Left cardiac atrium (tissue), 4 donors: ENCODE data around the gene FMC1. TPM values are rescaled to one million over a fixed set of nuclear protein-coding genes. Genes with fewer than 3 reads are reported as not detected.

Source experiments
- ATAC-seq, 2 donors: fragments of 200-7000 bp; cut with Tn5 transposase; one replicate each; pipeline ENCODE4 v1.9.1; 2020; ENCODE audit warnings: mild to moderate bottlenecking in 2 of 2, moderate library complexity in 2 of 2
- DNase-seq: peaks from one replicate; pipeline ENCODE4 v3.0.0-alpha.2; 2020
- intact Hi-C, 2 donors: fragments of 100-400 bp; cut with DNase I; formaldehyde crosslinking; loops; one replicate each; pipeline versions ENCODE4 v1.14.1 to v1.15.1; 2022 to 2023
- total RNA-seq, 2 donors: library from RNA; stranded (reverse); fragmentation: NEBNext Ultra II Directional; extraction: Animal tissue kit (Norgen Biotek cat#: 25700); gene quantifications; one replicate each; pipeline ENCODE4 v1.2.1, GENCODE V29; 2021
- donor health status: DM: no; HTN: yes; CAD: no.
- donor health status: DM: no; HTN: yes; CAD: no; lungs with severe emphysema.
- donor health status: DM: yes; HTN: yes; CAD: no.
- donor health status: Dilated cardiomyopathy.

The FMC1 gene
- total RNA-seq, 2 donors from 2014 or later, result 32.3 to 38.2 TPM

DNA sequence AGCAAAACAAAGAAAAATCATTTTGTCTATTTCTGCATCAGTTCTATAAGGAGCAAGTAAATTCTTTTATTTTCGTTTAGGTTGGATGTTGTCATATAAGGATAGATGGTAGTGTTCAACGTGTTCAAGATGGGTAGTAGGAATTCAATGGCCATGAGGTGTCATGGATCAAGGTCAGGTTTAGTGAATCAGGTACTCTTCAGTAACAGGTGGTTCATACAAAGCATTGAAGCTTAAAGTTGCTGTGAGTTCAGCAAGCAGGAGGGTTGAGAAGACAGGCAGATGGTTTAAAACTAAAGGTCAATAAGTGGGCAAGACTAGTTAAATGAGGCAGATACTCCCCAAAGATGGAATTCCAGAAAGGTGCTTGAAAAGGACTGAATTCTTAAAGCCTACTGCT lies 24.2 kb downstream of the FMC1 start:
- ATAC-seq (no peak), DNase-seq (no peak)
- intact Hi-C loops, result loop anchor here in 1 of 2 donors (10.0 kb wide), 1 partner anchor 49 kb away; no protein-coding TSS in a partner anchor

DNA sequence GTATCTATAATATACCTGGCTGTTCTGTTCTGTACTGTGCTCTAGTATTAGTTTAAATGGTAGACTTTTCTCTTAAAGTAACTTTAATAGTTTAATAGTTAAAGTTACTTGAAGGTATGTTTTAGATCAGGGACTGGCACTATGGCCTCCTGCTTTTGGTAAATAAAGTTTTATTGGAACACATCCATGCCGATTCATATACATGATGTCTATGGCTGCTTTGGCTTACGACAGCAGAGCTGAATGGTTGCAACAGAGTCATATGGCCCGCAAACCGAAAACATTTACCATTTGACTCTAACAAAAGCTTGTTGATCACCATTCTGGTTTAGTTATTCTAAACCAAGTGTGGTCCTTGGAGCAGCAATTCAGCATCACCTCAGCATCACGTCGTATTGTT lies 25.3 kb downstream of the FMC1 start:
- intact Hi-C loops, result loop anchor here in 1 of 2 donors (10.0 kb wide), 1 partner anchor 48 kb away; no protein-coding TSS in a partner anchor
- ATAC-seq (no peak), DNase-seq (no peak)

DNA sequence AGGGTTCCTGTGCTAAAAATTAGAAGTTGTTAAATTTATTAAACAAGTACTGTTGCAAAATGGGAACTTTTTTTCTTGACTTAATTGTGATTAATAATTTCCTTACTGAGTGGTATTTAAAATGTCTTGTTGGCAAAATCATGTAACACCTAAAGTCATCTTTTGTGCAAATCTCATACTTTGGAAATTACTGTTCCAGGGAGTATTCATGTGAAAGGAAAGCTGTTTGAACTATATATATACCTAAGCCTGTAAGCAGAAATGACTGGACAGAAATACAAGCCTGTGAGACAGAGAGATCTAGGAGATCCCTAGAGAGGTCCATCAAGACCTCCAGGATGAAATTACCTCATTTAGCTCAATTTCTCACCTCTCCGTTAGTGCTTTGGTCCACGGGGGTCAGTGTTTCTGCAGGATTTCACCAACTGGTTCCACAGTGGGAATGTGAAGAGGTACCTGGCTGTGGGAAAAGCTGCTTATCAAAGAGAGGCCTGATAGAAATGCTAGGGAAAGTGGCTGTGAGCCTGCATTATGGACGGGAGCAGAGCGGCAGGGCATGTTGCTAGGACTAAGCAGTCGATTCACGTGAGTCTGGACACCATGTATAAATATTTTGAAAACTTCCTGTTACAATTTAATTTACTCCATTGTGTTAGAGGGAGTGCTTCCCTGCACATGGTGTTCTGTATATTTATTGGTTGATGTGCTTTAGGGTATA lies 26.5 kb downstream of the FMC1 start:
- intact Hi-C loops, result loop anchor here in 1 of 2 donors (10.0 kb wide), 1 partner anchor 47 kb away; no protein-coding TSS in a partner anchor
- DNase-seq (no peak), ATAC-seq (peak in 1 of 2 donors; percentile 15)

DNA sequence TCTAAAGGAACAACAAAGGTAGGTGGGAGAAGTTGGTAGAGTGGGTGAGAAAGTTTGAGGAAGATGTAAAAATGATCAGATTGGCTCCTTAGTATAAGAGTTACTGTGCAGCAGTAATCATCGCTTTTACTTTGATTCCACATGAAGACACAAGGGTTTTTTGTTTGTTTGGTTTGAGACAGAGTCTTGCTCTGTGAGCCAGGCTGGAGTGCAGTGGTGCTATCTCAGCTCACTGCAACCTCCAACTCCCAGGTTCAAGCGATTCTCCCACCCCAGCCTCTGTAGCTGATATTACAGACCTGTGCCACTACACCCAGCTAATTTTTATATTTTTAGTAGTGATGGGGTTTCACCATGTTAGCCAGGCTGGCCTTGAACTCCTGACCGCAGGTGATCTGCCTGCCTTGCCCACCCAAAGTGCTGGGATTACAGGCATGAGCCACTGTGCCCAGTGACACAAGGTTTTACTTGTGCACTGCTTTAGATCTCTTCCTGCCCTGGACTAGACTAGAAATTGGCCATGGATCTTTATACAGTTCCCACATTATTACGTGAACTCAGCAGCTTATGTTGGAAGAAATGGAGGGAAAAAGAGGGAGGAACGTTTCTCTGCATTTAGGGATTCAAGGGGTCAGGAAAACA lies 29.3 kb downstream of the FMC1 start:
- intact Hi-C loops, result no loop called here
- no peak for DNase-seq
- no peak for ATAC-seq

DNA sequence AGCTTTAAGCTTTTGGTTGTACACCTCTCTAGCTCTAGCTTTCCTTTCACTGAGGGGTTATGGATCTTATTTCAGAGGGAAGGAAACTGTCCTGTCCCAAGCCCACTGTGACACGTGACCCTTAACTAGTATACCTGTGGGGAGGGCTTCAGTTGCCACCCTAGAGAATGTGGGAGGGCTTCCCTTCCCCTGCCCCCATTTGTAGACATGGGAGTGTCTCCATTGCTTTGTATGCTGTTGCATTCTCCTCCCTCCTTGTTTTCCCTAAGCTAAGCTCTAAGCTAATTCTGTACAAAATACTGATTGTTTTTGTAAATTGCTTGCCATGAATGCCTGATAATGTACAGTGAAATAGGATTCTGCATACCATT lies 29.8 kb downstream of the FMC1 start:
- intact Hi-C loops, result no loop called here
- ATAC-seq (no peak), DNase-seq (no peak)

DNA sequence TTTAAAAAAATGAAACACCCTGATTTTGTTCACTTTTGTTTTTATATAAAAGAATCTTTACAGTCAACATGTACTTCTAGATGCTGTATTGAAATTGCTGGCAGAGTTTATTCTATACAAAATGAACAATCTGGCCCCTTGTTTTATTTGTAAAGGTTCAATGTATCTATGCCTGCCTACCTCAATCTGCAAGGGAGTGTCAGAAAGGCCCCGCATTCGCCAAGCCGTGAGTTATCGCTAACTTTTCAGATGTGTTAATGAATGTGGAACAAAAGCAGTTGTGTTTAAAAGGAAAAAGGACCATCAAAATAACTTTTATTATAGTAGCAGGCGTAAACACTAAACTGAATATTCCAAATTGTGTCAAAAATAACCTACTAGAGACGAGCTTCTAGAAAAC lies 33.1 kb downstream of the FMC1 start:
- no peak for DNase-seq
- intact Hi-C loops, result no loop called here
- ATAC-seq, result no peak

DNA sequence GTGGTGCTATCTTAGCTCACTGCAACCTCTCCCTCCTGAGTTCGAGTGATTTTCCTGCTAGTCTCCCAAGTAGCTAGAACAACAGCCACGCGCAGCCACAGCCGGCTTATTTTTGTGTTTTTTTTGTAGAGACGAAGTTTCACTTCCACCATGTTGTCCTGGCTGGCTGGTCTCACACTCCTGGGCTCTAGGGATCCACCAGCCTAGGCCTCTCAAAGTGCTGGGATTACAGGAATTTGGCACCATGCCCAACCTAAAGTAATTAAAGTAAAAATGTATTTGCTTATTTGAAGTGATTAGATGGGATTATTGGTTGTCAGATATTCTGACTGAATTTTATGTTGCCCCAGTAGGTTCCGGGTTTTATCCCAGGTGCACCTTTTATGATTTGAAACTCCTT lies 41.3 kb downstream of the FMC1 start:
- intact Hi-C loops, result no loop called here
- DNase-seq, result no peak
- ATAC-seq, result peak in 1 of 2 donors; percentile 25

DNA sequence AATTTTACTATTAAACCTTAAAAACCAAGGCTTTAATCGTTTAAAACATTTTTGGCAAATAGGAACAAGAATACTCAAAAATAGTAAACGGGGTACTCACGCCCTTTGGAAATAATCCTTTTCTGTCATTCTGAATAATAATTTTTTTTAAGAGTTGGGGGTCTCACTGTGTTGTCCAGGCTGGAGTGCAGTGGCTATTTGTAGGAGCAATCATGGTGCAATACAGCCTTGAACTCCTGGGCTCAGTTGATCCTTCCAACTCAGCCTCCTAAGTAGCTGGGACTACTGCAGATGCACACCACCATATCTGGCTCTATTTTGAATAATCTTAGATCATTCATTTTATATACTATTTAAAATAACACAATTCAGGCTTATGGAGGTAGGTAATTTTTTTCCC lies 43.5 kb downstream of the FMC1 start:
- ATAC-seq (no peak), DNase-seq (no peak)
- intact Hi-C loops, result no loop called here

DNA sequence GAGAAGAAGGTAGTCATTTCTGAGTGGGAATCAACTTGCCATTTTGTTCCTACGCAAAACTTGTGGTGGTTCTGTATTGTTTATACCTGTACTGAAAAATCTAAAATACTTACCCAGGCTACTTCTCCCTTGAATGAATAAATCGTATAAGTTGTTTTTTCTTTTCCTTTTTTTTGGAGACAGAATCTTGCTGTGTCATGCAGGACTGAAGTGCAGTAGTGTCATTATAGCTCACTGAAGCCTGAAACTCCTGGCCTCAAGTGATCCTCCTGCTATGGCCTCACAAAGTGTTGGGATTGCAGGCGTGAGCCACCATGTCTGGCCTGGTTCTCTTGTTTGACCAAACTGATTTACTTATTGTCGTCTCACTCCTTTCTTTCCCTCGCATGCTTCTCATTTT lies 46.5 kb downstream of the FMC1 start:
- no peak for ATAC-seq
- intact Hi-C loops, result no loop called here

DNA sequence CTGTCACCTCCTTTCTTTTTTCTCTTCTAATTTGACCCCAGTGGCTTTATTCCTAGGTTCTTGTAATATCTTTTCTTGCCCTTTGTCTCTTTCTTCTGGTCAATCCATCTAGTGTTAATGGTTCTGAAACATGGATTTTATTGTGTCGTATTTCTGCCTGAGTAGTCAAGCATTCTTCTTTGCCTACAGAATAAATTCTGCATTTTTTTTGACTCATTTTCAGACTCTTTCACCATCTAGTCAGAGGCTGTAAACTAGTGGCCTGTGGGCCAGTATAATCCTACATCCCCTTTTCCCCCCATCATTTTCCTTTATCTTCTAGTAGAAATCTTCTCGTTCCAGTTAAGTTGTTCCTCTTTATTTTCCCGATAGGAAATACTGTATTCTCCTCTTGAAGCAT lies 48.0 kb downstream of the FMC1 start:
- ATAC-seq (no peak), DNase-seq (no peak)
- intact Hi-C loops, result no loop called here

More for the DNA sequence above, 46.5 kb downstream of the FMC1 start:
- no peak for DNase-seq

DNA sequence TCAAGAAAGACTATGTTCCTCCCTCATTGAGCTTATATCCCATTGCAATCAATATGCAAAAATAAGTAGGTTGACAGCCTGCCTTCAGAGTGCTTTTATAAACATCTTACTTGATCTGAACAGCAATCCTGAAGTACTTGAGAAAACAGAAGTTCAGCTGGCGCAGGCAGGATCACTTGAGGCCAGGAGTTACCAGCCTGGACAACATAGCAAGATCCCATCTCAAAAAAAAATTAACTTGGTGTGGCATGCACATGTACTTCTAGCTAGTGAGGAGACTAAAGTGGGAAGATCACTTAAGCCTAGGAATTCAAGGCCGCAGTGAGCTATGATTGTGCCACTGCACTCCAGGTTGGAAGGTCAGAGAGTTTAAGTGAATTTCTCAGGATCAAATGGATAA lies 48.6 kb downstream of the FMC1 start:
- intact Hi-C loops, result no loop called here
- no peak for ATAC-seq
- no peak for DNase-seq

DNA sequence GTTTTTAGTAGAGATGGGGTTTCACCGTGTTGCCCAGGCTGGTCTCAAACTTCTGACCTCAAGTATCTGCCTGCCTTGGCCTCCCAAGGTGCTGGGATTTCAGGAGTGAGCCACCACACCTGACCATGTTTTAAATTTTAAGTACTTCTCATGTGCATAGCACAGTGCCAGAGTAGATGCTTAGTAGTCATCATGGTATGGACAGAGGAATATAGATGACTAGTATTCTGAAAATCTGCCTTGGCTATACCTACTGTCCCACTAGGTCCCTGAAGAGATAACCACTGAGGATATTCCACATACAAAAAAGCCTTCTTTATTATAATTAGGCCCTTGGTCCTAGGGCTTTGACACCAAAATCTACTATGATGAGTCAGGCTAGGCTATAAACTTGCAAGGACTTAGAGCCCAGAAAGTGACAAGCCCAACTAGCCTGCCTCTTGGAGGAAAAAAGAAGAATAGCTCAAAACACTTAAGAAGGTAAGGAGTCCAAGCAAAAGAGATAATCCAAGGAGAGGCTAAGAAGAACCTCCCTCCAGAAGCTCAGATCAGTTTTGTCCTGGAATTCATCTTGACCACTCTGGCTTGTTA lies 52.6 kb downstream of the FMC1 start:
- no peak for ATAC-seq
- intact Hi-C loops, result no loop called here
- DNase-seq, result no peak

DNA sequence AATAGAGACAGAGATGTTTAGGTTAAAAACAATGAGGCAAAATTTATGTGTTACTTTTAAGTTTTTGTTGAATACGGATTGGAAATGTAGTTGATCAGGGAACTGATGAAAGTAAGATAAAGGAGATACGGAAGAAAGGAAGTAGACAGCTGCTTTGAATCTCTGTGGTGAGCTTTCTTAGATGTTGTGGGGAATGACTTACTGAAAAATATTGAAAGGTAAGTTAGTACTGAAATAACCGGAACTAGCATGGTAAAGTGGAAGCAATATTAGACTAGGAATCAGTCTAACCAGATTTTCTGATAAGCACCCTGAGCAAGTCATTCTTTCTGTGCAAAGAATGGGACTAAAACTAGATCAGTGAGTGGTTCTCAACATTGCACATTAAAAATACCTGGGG lies 53.4 kb downstream of the FMC1 start:
- intact Hi-C loops, result no loop called here
- DNase-seq (no peak), ATAC-seq (no peak)

Other genes starting within 250 kb of the FMC1 start
- 10 to 100 TPM; 12.1 to 16.4 TPM for gene ZC3HAV1, start 231.6 kb upstream of the FMC1 start, total RNA-seq
- gene UBN2, start 110.1 kb upstream of the FMC1 start, total RNA-seq, result 10 to 100 TPM; 11.7 to 14.3 TPM
- gene LUC7L2, start 18.6 kb downstream of the FMC1 start, total RNA-seq, result 10 to 100 TPM; 46.4 to 52.3 TPM
- not detected for gene KLRG2, start 142.3 kb downstream of the FMC1 start, total RNA-seq
- under 1 TPM in 1 of 2 donors, not detected in 1; 0.34 TPM for gene CLEC2L, start 182.3 kb downstream of the FMC1 start, total RNA-seq